A549 (cell line): ENCODE data around the gene MRPS18B. TPM values are rescaled to one million over a fixed set of nuclear protein-coding genes. Genes with fewer than 3 reads are reported as not detected.

Experiments
- ATAC-seq, 2 experiments: fragments of 200-7000 bp in 1 of 2; fragments of >200 bp in 1 of 2; cut with Nextera tagmentation in 1 of 2; cut with Tn5 transposase in 1 of 2; 3 replicates each; pipeline versions ENCODE4 v1.8.0 to v1.9.1; 2018 to 2020; ENCODE audit warnings: mild to moderate bottlenecking in 1 of 2, moderate library complexity in 1 of 2
- CTCF ChIA-PET: fragments of 300-600 bp; sonication (Branson Sonifier 250); formaldehyde crosslinking; extraction: SDS; loops from one replicate; lab custom pipeline; 2021; ENCODE audit warnings: antibody characterized with exemption, inconsistent platforms; lab: Yijun Ruan, JAX
- POLR2A ChIA-PET: fragments of 350-600 bp; formaldehyde crosslinking; extraction: SDS; loops from one replicate; lab custom pipeline; 2021; ENCODE audit warnings: antibody characterized with exemption, inconsistent platforms; lab: Yijun Ruan, JAX
- DNase-seq, 2 experiments: peaks; one replicate each; pipeline versions ENCODE4 v3.0.0 to v3.0.0-alpha.2; 2011 to 2016; ENCODE audit warnings: low read depth in 1 of 2, low spot score in 1 of 2
- FAIRE-seq: peaks from 2 replicates; lab custom pipeline; 2011; peaks lifted over from hg19 to GRCh38; lab: Jason Lieb, UNC
- H3K27ac ChIP-seq, 2 experiments: fragments of >200 bp; sonication (Bioruptor Twin); formaldehyde crosslinking; 3 replicates each; pipeline ENCODE4 v1.5.1; 2016 to 2017
- H3K4me1 ChIP-seq: fragments of >200 bp; sonication (Bioruptor Twin); formaldehyde crosslinking; 3 replicates; pipeline ENCODE4 v1.6.1; 2016
- H3K4me2 ChIP-seq: fragments of >200 bp; sonication (Bioruptor Twin); formaldehyde crosslinking; 3 replicates; pipeline ENCODE4 v1.6.1; 2016
- H3K4me3 ChIP-seq: fragments of >200 bp; sonication (Bioruptor Twin); formaldehyde crosslinking; 3 replicates; pipeline ENCODE4 v1.5.1; 2016
- H3K9me3 ChIP-seq: fragments of >200 bp; sonication (Bioruptor Twin); formaldehyde crosslinking; 3 replicates; pipeline ENCODE4 v1.6.1; 2016
- BHLHE40 ChIP-seq: IDR thresholded peaks from 2 replicates; pipeline ENCODE4 v1.6.1; 2012; ENCODE audit warnings: low read depth, low read length, inconsistent platforms
- CBX8 ChIP-seq: fragments of 200-600 bp; sonication (generic); IDR thresholded peaks from 2 replicates; pipeline ENCODE4 v1.6.1; 2016
- CHD4 ChIP-seq: fragments of 200-600 bp; sonication (generic); IDR thresholded peaks from 2 replicates; pipeline ENCODE4 v1.6.1; 2016; ENCODE audit warnings: antibody characterized with exemption, mild to moderate bottlenecking, borderline replicate concordance
- EHF ChIP-seq: fragments of 250-450 bp; sonication (Bioruptor Pico); IDR thresholded peaks from 2 replicates; pipeline ENCODE4 v1.5.0; 2020; ENCODE audit warnings: mild to moderate bottlenecking
- ESRRA ChIP-seq: fragments of 150-350 bp; IDR thresholded peaks from 2 replicates; pipeline ENCODE4 v1.6.1; 2014; ENCODE audit warnings: mild to moderate bottlenecking, low read length, borderline replicate concordance
- FOSL2 ChIP-seq, 2 experiments: fragments of 450-650 bp in 1 of 2; fragments of >200 bp in 1 of 2; sonication (Bioruptor Twin) in 1 of 2; formaldehyde crosslinking; IDR thresholded peaks; 2 replicates each; pipeline versions ENCODE4 v1.5.0 to v1.6.1; 2016 to 2020; ENCODE audit warnings: mild to moderate bottlenecking in 1 of 2, moderate library complexity in 1 of 2
- GATA3 ChIP-seq: IDR thresholded peaks from 2 replicates; pipeline ENCODE4 v1.6.1; 2012; ENCODE audit warnings: borderline replicate concordance
- HDAC2 ChIP-seq: fragments of 200-600 bp; sonication (generic); IDR thresholded peaks from 2 replicates; pipeline ENCODE4 v1.6.1; 2016
- HEYL ChIP-seq: fragments of 250-450 bp; sonication (Bioruptor Pico); IDR thresholded peaks from 2 replicates; pipeline ENCODE4 v1.8.0; 2021; ENCODE audit warnings: mild to moderate bottlenecking, moderate library complexity
- HOXA7 ChIP-seq: fragments of 250-450 bp; sonication (Bioruptor Pico); IDR thresholded peaks from 2 replicates; pipeline ENCODE4 v1.5.0; 2020; ENCODE audit warnings: mild to moderate bottlenecking, moderate library complexity
- HOXB13 ChIP-seq: fragments of 250-450 bp; sonication (Bioruptor Pico); IDR thresholded peaks from 2 replicates; pipeline ENCODE4 v1.5.0; 2020; ENCODE audit warnings: low read depth, mild to moderate bottlenecking, moderate library complexity
- JUN ChIP-seq, 2 experiments: fragments of >200 bp; sonication (Bioruptor Twin); formaldehyde crosslinking; IDR thresholded peaks; 2 replicates in 1 of 2; 3 replicates in 1 of 2; pipeline ENCODE4 v1.6.1; 2016 to 2017
- KDM1A ChIP-seq: fragments of 200-600 bp; sonication (generic); IDR thresholded peaks from 2 replicates; pipeline ENCODE4 v1.6.1; 2016; ENCODE audit warnings: low read depth, mild to moderate bottlenecking
- KDM5A ChIP-seq: fragments of 200-600 bp; sonication (generic); IDR thresholded peaks from 2 replicates; pipeline ENCODE4 v1.6.1; 2016; ENCODE audit warnings: antibody characterized with exemption, mild to moderate bottlenecking
- MAZ ChIP-seq: fragments of 150-350 bp; IDR thresholded peaks from 2 replicates; pipeline ENCODE4 v1.6.1; 2014; ENCODE audit warnings: antibody characterized with exemption, low read depth, low read length, borderline replicate concordance
- MYC ChIP-seq: IDR thresholded peaks from 2 replicates; pipeline ENCODE4 v1.6.1; 2012; ENCODE audit warnings: mild to moderate bottlenecking, inconsistent platforms, low read length, improper control_type of control experiment, borderline replicate concordance
- PHF8 ChIP-seq: fragments of 200-600 bp; sonication (generic); IDR thresholded peaks from 2 replicates; pipeline ENCODE4 v1.6.1; 2016; ENCODE audit warnings: low read depth, mild to moderate bottlenecking, antibody characterized with exemption, moderate library complexity, borderline replicate concordance
- RARB ChIP-seq: fragments of 250-450 bp; sonication (Bioruptor Pico); IDR thresholded peaks from 2 replicates; pipeline ENCODE4 v1.8.0; 2021; ENCODE audit warnings: mild to moderate bottlenecking, moderate library complexity
- RCOR1 ChIP-seq: fragments of 150-350 bp; IDR thresholded peaks from 2 replicates; pipeline ENCODE4 v1.6.1; 2014; ENCODE audit warnings: antibody characterized with exemption, low read length, low read depth
- SMC3 ChIP-seq: fragments of >200 bp; sonication (Bioruptor Twin); formaldehyde crosslinking; IDR thresholded peaks from 3 replicates; pipeline ENCODE4 v1.6.1; 2018; ENCODE audit warnings: inconsistent platforms
- TFCP2L1 ChIP-seq: fragments of 250-450 bp; sonication (Bioruptor Pico); IDR thresholded peaks from 2 replicates; pipeline ENCODE4 v1.5.0; 2021; ENCODE audit warnings: mild to moderate bottlenecking
- ZC3H11A ChIP-seq: fragments of 450-650 bp; IDR thresholded peaks from 2 replicates; pipeline ENCODE4 v1.6.1; 2014; ENCODE audit warnings: antibody characterized with exemption, mild to moderate bottlenecking
- WGBS: methylation state at CpG from one replicate; pipeline ENCODE4 v1.1.6; 2017; ENCODE audit errors: missing lambda C conversion rate; 5-methylcytosine and 5-hydroxymethylcytosine counted together
- polyA minus RNA-seq: library from RNA; depleted of rRNA, polyadenylated mRNA; stranded (reverse); fragments of >200 nt; gene quantifications from 2 replicates; pipeline ENCODE4 v1.2.3, GENCODE V29; 2011; rRNA and poly(A)+ RNA removed
- polyA plus RNA-seq, 4 experiments: library from polyadenylated mRNA; depleted of rRNA in 3 of 4; stranded (reverse); fragments of >200 nt; fragmentation: RNase III in 1 of 4; extraction: RNeasy Plus Mini Kit Qiagen cat#74134 plus additional on column Dnase treatment in 1 of 4; gene quantifications; 2 replicates in 3 of 4; 3 replicates in 1 of 4; pipeline ENCODE4 v1.2.3, GENCODE V29; 2011 to 2017
- TF ChIP-seq, protein P1 (sequence below): IDR thresholded peaks from 2 replicates; pipeline ENCODE4 v1.6.1; 2012
- TF ChIP-seq, protein P2 (sequence below): fragments of >200 bp; sonication (Bioruptor Twin); formaldehyde crosslinking; IDR thresholded peaks from 3 replicates; pipeline ENCODE4 v1.6.1; 2016
- TF ChIP-seq, protein P3 (sequence below): IDR thresholded peaks from 2 replicates; pipeline ENCODE4 v1.6.1; 2012; ENCODE audit warnings: low read depth, borderline replicate concordance
- TF ChIP-seq, protein P4 (sequence below): fragments of 450-650 bp; IDR thresholded peaks from 2 replicates; pipeline ENCODE4 v1.6.1; 2014; ENCODE audit warnings: antibody characterized with exemption
- TF ChIP-seq, protein P5 (sequence below): fragments of 250-450 bp; sonication (Bioruptor Pico); IDR thresholded peaks from 2 replicates; pipeline ENCODE4 v1.5.0; 2021; ENCODE audit warnings: mild to moderate bottlenecking, moderate library complexity, borderline replicate concordance
- TF ChIP-seq, protein P6 (sequence below): fragments of 200-600 bp; sonication (generic); IDR thresholded peaks from 2 replicates; pipeline ENCODE4 v1.6.1; 2016; ENCODE audit warnings: antibody characterized with exemption, mild to moderate bottlenecking, moderate library complexity

MRPS18B gene
- 91.1 and 97.3 TPM in 2 replicates for polyA plus RNA-seq (2011; rRNA removed)
- 82.9 and 109 TPM in 2 replicates for polyA plus RNA-seq (2012; cell fraction: cytosol; rRNA removed)
- 43.7 and 51.4 TPM in 2 replicates for polyA plus RNA-seq (2012; cell fraction: nucleus; rRNA removed)
- 83.6 to 104 TPM (median 85.3 TPM) in 3 replicates for polyA plus RNA-seq (2017; fragmentation: RNase III; extraction: RNeasy Plus Mini Kit Qiagen cat#74134 plus additional on column Dnase treatment)
- 73.2 and 79.0 TPM in 2 replicates for polyA minus RNA-seq

DNA sequence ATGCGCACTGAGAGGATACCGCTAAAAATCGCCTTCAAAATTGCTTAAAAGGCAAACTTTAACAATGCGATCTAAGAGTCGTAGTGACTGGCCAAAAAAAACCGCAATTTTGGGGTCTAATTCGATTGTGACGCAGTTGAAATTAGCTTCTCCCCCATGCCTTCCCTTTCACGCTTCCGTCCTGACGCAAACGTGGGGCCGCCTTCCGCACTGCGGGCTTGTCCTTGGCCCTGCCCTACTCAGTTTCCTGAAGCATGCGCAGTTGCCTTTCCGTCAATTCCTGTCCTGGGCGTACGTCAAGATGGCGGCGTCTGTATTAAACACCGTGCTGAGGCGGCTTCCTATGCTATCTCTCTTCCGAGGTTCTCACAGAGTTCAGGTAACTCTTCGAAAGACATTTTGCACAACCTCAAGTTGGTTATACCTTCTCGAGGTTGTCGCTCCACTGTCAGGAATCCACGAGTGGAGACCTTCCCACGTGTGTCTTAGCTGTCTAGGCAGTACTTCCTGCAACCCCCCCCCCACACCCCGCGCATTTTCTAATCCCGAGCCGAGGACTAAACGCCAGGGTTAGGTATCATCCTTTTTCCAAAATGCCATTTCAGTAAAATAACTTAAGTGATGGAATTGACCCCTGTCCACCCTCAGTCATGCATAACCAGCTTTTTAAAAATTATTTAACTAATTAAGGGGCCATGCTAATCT is at the start of gene MRPS18B:
MRPS18B (plus strand) TSS at position 276 of the 705 bp plus-strand sequence; CDS start at position 302, 26 bp downstream.
- ATAC-seq (peak; percentile 80 to 85), DNase-seq (peak; percentile 74 to 96), FAIRE-seq (no peak)
- Histone ChIP-seq H3K27ac (peak within 1 kb of the TSS; percentile 94 to 97), H3K9me3 (no peaks in the 10 kb centered on the region), H3K4me1 (peaks cover 26% of the 10 kb centered on the region), H3K4me3 (peak within 1 kb of the TSS; percentile 88), H3K4me2 (peak within 1 kb of the TSS; percentile 100)
- WGBS, result 1% methylated on average over 34 of the region's 34 CpGs
- ChIA-PET CTCF (interaction anchor here (0.6 to 1.3 kb wide), 3 partner anchors 8 to 105 kb away, joined by 3 to 5 read pairs (median 4); partner anchors contain the start of gene ATAT1), POLR2A (interaction anchor here (0.6 to 1.3 kb wide), 7 partner anchors 9 to 1197 kb away, joined by 3 to 7 read pairs (median 3); partner anchors contain the start of genes ABCF1, ATAT1, C6orf136 and DHX16)
- TF ChIP-seq ZC3H11A (no peak), GATA3 (no peak), RCOR1 (no peak), HDAC2 (no peak; the same call in 1 of the 2 replicates), EHF (CRISPR knock-in tag) (no peak), HEYL (CRISPR knock-in tag) (no peak), KDM1A (no peak), HOXA7 (CRISPR knock-in tag) (no peak), HOXB13 (CRISPR knock-in tag) (no peak), KDM5A (peak; percentile 81), FOSL2 (IDR thresholded peaks at IDR 0.05) (no peak), FOSL2 (CRISPR knock-in tag; IDR thresholded peaks at IDR 0.05) (no peak), MAZ (0 out of 2 replicates have a peak, but pooled peaks have one; percentile 17), BHLHE40 (no peak), JUN (IDR thresholded peaks at IDR 0.05) (no peak; a peak in 2 of 5 replicates), ESRRA (no peak), CHD4 (no peak), CBX8 (no peak), TFCP2L1 (CRISPR knock-in tag) (no peak), PHF8 (peak; percentile 59; the same call in 1 of the 2 replicates), RARB (CRISPR knock-in tag) (no peak), MYC (peak; percentile 73; the same call in 1 of the 2 replicates), SMC3 (no peak)
- TF ChIP-seq, protein P1, sequence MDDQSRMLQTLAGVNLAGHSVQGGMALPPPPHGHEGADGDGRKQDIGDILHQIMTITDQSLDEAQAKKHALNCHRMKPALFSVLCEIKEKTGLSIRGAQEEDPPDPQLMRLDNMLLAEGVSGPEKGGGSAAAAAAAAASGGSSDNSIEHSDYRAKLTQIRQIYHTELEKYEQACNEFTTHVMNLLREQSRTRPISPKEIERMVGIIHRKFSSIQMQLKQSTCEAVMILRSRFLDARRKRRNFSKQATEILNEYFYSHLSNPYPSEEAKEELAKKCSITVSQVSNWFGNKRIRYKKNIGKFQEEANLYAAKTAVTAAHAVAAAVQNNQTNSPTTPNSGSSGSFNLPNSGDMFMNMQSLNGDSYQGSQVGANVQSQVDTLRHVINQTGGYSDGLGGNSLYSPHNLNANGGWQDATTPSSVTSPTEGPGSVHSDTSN, result no peak
- TF ChIP-seq, protein P2, sequence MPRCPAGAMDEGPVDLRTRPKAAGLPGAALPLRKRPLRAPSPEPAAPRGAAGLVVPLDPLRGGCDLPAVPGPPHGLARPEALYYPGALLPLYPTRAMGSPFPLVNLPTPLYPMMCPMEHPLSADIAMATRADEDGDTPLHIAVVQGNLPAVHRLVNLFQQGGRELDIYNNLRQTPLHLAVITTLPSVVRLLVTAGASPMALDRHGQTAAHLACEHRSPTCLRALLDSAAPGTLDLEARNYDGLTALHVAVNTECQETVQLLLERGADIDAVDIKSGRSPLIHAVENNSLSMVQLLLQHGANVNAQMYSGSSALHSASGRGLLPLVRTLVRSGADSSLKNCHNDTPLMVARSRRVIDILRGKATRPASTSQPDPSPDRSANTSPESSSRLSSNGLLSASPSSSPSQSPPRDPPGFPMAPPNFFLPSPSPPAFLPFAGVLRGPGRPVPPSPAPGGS, result 0 out of 3 replicates have a peak, but pooled peaks have one; percentile 65
- TF ChIP-seq, protein P3, sequence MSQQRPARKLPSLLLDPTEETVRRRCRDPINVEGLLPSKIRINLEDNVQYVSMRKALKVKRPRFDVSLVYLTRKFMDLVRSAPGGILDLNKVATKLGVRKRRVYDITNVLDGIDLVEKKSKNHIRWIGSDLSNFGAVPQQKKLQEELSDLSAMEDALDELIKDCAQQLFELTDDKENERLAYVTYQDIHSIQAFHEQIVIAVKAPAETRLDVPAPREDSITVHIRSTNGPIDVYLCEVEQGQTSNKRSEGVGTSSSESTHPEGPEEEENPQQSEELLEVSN, result 0 out of 2 replicates have a peak, but pooled peaks have one; percentile 23
- TF ChIP-seq, protein P4, sequence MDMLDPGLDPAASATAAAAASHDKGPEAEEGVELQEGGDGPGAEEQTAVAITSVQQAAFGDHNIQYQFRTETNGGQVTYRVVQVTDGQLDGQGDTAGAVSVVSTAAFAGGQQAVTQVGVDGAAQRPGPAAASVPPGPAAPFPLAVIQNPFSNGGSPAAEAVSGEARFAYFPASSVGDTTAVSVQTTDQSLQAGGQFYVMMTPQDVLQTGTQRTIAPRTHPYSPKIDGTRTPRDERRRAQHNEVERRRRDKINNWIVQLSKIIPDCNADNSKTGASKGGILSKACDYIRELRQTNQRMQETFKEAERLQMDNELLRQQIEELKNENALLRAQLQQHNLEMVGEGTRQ, result no peak
- TF ChIP-seq, protein P5, sequence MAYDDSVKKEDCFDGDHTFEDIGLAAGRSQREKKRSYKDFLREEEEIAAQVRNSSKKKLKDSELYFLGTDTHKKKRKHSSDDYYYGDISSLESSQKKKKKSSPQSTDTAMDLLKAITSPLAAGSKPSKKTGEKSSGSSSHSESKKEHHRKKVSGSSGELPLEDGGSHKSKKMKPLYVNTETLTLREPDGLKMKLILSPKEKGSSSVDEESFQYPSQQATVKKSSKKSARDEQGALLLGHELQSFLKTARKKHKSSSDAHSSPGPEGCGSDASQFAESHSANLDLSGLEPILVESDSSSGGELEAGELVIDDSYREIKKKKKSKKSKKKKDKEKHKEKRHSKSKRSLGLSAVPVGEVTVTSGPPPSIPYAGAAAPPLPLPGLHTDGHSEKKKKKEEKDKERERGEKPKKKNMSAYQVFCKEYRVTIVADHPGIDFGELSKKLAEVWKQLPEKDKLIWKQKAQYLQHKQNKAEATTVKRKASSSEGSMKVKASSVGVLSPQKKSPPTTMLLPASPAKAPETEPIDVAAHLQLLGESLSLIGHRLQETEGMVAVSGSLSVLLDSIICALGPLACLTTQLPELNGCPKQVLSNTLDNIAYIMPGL, result no peak
- TF ChIP-seq, protein P6, sequence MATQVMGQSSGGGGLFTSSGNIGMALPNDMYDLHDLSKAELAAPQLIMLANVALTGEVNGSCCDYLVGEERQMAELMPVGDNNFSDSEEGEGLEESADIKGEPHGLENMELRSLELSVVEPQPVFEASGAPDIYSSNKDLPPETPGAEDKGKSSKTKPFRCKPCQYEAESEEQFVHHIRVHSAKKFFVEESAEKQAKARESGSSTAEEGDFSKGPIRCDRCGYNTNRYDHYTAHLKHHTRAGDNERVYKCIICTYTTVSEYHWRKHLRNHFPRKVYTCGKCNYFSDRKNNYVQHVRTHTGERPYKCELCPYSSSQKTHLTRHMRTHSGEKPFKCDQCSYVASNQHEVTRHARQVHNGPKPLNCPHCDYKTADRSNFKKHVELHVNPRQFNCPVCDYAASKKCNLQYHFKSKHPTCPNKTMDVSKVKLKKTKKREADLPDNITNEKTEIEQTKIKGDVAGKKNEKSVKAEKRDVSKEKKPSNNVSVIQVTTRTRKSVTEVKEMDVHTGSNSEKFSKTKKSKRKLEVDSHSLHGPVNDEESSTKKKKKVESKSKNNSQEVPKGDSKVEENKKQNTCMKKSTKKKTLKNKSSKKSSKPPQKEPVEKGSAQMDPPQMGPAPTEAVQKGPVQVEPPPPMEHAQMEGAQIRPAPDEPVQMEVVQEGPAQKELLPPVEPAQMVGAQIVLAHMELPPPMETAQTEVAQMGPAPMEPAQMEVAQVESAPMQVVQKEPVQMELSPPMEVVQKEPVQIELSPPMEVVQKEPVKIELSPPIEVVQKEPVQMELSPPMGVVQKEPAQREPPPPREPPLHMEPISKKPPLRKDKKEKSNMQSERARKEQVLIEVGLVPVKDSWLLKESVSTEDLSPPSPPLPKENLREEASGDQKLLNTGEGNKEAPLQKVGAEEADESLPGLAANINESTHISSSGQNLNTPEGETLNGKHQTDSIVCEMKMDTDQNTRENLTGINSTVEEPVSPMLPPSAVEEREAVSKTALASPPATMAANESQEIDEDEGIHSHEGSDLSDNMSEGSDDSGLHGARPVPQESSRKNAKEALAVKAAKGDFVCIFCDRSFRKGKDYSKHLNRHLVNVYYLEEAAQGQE, result no peak
